ENCODE data around the gene SEBOX. TPM values are rescaled to one million over a fixed set of nuclear protein-coding genes. Genes with fewer than 3 reads are reported as not detected.

Gene SEBOX
- total and polyA plus RNA-seq, 11 donors, result not detected

DNA sequence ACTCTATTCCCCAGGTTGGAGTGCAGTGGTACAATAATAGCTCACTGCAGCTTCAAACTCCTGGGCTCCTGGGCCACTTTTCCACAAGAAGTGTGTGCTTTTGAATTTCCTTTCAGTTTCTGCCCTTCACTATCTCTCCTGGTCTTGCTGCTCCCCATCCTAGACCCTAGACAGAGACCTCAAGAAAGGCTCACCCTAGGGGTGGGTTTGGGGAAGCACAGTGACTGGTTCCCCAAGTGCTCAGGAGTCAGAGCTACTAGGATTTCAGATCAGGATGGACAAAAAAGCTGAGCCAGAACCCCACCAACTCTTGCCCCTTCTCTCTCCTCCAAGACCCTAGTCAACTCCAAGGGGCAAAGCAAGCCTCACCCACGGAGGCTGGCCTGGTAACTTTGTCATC is 1.6 kb upstream of the SEBOX start:
- intact Hi-C loops (cut with DNase I), result no loop called here
- Histone ChIP-seq H3K27me3 (no peaks in the 10 kb centered on the region), H3K4me3 (no peak overlapping the region), H3K27ac (no peak overlapping the region), H3K4me1 (peaks cover 4 to 20% (median 10%) of the 10 kb centered on the region in 12 donors), H3K36me3 (peaks cover 0 to 40% (median 26%) of the 10 kb centered on the region in 9 donors), H3K9me3 (no peaks in the 10 kb centered on the region)
- WGBS, 4 donors, result 71 to 92% (median 86%) methylated on average over 1 of the region's 1 CpG
- DNase-seq, result no peak
- no peak for TF ChIP-seq POLR2A (IDR thresholded peaks at IDR 0.05)
- TF ChIP-seq, protein P1, sequence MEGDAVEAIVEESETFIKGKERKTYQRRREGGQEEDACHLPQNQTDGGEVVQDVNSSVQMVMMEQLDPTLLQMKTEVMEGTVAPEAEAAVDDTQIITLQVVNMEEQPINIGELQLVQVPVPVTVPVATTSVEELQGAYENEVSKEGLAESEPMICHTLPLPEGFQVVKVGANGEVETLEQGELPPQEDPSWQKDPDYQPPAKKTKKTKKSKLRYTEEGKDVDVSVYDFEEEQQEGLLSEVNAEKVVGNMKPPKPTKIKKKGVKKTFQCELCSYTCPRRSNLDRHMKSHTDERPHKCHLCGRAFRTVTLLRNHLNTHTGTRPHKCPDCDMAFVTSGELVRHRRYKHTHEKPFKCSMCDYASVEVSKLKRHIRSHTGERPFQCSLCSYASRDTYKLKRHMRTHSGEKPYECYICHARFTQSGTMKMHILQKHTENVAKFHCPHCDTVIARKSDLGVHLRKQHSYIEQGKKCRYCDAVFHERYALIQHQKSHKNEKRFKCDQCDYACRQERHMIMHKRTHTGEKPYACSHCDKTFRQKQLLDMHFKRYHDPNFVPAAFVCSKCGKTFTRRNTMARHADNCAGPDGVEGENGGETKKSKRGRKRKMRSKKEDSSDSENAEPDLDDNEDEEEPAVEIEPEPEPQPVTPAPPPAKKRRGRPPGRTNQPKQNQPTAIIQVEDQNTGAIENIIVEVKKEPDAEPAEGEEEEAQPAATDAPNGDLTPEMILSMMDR (IDR thresholded peaks at IDR 0.05), result no peak
- no peak for ATAC-seq

DNA sequence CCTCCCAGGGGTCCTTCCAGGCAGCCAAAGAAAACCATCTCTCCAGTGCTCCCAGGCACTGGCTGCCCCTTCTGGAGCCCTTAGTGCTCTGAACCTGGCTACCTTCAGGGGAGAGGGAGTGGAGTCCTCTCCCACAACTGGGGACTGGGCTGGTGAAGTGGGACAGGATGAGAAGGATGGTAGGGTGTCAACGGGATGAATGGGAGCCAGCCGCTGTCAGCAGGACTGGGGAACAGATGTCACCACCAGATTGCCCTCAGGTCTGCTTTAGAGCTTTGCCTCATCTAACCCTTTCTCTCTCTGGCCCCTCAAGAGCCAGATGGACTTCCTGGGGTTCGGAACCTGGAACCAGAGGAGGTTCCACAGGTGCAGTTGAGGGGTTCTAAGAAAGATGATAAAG is 488 bp upstream of the SEBOX start:
- no peak for ATAC-seq
- Histone ChIP-seq H3K36me3 (peaks cover 0 to 51% (median 37%) of the 10 kb centered on the region in 9 donors), H3K4me1 (peaks cover 2 to 9% (median 3%) of the 10 kb centered on the region in 12 donors), H3K4me3 (no peak overlapping the region), H3K27me3 (no peaks in the 10 kb centered on the region), H3K9me3 (no peaks in the 10 kb centered on the region), H3K27ac (no peak overlapping the region)
- no peak for DNase-seq
- TF ChIP-seq, protein P1 (IDR thresholded peaks at IDR 0.05), result no peak
- TF ChIP-seq POLR2A (IDR thresholded peaks at IDR 0.05), result no peak
- intact Hi-C loops (cut with DNase I), result no loop called here
- WGBS, 4 donors, result 89 to 94% (median 92%) methylated on average over 3 of the region's 3 CpGs

DNA sequence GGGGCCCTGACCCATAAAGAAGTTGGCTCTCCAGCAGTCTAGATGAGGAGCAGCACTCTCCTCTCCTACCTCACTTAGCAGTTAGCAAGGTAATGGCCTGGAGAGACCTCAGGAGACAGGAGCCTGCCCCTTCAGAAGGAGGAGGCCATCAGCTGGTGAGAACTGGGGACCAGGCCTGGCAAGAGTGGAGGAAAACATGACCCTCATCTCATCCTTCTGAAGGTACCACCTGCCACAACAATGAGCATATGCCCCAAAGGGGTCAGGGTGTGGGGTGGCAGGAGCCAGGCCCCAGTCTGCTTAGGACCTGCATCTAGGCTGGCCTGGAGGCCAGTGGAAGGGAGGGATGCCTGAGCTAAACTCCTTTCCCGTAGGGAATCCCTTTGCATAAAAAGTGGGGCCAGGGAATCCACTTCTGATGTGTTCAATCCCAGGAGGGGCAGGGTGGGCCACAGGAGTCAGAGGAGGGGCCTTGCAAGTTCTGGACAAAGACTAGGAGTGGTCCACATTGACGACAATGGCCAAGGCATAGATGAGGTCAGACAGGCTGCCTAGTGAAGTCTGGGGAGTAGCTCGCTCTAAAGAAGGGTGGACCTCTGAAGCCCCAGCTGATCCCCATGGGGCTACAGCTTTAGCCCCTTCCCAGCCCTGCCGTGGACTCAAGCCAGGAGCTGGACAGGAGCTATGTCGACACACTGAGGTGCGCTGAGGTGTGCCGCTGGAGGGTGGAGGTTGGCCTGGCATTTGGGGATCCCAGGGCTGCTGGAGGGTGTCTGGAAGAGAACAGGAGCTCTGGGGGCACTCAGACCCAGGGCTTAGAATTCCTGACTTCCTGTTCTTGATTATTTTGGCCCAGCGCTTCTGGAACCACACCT is 986 bp downstream of the SEBOX start:
- Histone ChIP-seq H3K4me1 (peaks cover 0 to under 1% (median 0%) of the 10 kb centered on the region in 12 donors), H3K27ac (no peak overlapping the region), H3K9me3 (no peaks in the 10 kb centered on the region), H3K4me3 (no peak overlapping the region), H3K27me3 (no peaks in the 10 kb centered on the region), H3K36me3 (peaks cover 0 to 66% (median 52%) of the 10 kb centered on the region in 9 donors)
- intact Hi-C loops (cut with DNase I), result no loop called here
- ATAC-seq (no peak), DNase-seq (no peak)
- WGBS, 4 donors, result 85 to 92% (median 89%) methylated on average over 2 to 8 of the region's 8 CpGs
- TF ChIP-seq POLR2A (IDR thresholded peaks at IDR 0.05), result no peak
- TF ChIP-seq, protein P1 (IDR thresholded peaks at IDR 0.05), result no peak

DNA sequence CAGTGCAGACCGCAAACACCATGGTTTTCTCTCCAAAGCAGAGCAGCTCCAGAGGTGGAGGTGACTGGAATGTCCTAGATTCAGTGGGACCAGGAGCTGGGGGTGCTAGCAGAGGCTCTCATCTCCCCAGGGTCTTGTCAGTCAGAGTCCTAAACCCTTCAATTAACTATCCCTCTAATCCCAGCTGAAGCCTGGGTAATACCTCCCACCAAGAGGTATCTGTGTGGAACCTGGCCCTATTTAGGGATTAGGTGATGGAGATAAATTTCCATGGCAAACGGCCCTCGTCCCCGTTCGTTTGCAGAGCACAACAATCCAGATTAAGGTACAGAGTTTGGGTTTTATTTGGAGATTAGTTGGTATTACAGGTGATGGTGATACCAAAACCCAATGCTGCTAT is 1.8 kb downstream of the SEBOX start:
- H3K9me3 ChIP-seq, result no peaks in the 10 kb centered on the region
- H3K36me3 ChIP-seq, result peaks cover 0 to 66% (median 53%) of the 10 kb centered on the region in 9 donors
- ATAC-seq (no peak), DNase-seq (no peak)
- 75 to 93% (median 86%) methylated on average over 5 of the region's 5 CpGs for WGBS, 4 donors
- H3K27me3 ChIP-seq, result no peaks in the 10 kb centered on the region
- intact Hi-C loops (cut with DNase I), result no loop called here
- peaks cover 0 to 8% (median 5%) of the 10 kb centered on the region in 12 donors for H3K4me1 ChIP-seq
- H3K27ac ChIP-seq, result no peak overlapping the region
- H3K4me3 ChIP-seq, result no peak overlapping the region
- TF ChIP-seq, protein P1 (IDR thresholded peaks at IDR 0.05), result no peak
- TF ChIP-seq POLR2A (IDR thresholded peaks at IDR 0.05), result no peak

Measured in heart left ventricle (tissue), 16 donors.